Suprapubic skin (tissue), 3 donors: ENCODE measurements around the gene MPPE1.

Experiments
- POLR2A ChIP-seq, 2 donors: fragments of 450-650 bp; IDR thresholded peaks; one replicate each; pipeline ENCODE4 v1.6.1; 2017; ENCODE audit warnings: antibody characterized with exemption in 2 of 2, mild to moderate bottlenecking in 2 of 2, moderate library complexity in 2 of 2
- TF ChIP-seq, protein P1 (sequence below), 2 donors: fragments of 200-600 bp in 1 of 2; fragments of 450-650 bp in 1 of 2; sonication (generic) in 1 of 2; IDR thresholded peaks; one replicate each; pipeline ENCODE4 v1.5.1; 2016 to 2019; ENCODE audit warnings: antibody characterized with exemption in 2 of 2, mild to moderate bottlenecking in 1 of 2, moderate library complexity in 1 of 2

DNA sequence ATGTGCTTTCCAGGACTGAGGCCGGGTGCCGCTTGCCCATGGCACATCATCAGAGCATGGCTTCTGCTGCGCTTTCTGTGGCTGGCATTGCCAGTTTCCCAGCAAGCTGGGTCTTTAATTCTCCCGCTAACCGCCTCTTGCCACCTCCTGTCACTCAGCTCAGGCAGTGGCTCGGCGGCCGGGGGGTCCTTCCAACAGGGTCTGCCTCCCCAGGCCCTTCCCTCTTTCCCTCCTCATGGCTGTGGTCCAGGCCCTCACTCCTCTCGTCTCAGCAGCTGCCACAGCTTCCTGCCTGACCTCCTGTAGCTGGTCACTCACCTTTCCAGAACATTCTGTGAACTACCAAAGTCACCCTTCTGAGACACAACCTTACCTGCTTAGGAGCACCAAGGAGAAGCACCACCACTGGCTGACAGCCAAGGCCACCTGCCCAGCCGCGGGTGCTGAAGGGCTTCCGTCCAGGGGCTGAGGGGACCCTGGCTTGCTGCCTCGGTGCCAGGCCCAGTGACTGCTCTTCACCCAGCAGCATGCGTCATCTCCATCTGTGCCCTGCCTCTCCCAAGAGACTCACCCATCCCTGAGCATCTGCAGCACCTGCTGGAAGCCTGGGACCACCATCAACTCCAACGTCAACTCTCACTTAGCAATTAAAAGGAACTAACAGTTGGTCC, 34.3 kb downstream of the MPPE1 start:
- no peak for TF ChIP-seq POLR2A (IDR thresholded peaks at IDR 0.05)
- TF ChIP-seq, protein P1, sequence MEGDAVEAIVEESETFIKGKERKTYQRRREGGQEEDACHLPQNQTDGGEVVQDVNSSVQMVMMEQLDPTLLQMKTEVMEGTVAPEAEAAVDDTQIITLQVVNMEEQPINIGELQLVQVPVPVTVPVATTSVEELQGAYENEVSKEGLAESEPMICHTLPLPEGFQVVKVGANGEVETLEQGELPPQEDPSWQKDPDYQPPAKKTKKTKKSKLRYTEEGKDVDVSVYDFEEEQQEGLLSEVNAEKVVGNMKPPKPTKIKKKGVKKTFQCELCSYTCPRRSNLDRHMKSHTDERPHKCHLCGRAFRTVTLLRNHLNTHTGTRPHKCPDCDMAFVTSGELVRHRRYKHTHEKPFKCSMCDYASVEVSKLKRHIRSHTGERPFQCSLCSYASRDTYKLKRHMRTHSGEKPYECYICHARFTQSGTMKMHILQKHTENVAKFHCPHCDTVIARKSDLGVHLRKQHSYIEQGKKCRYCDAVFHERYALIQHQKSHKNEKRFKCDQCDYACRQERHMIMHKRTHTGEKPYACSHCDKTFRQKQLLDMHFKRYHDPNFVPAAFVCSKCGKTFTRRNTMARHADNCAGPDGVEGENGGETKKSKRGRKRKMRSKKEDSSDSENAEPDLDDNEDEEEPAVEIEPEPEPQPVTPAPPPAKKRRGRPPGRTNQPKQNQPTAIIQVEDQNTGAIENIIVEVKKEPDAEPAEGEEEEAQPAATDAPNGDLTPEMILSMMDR (IDR thresholded peaks at IDR 0.05): no peak
